CD4-positive, alpha-beta T cell treated with Interleukin-12 subunit alpha and Interleukin-12 subunit beta, for 1 hour (primary cell): ENCODE data around the gene TSPYL4.

Experiments
- DNase-seq: peaks from one replicate; pipeline ENCODE4 v3.0.0-alpha.2; 2020

Gene TSPYL4

DNA sequence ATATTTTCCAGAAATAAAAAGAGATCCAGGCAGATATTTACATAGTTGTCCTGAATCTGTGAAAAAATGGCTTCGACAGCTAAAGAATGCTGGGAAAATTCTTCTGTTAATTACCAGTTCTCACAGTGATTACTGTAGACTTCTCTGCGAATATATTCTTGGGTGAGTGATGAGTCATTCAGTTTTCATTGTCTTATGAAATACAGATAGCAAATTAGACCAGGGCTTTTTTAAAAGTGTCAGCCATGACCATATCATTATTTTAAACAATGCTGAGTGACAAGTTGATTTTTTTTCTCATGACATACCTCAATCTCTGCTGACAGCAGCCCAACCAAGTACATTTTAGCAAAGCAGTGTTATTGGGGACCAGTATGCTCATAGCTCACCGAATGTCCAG lies 32.8 kb downstream of the TSPYL4 start:
- no peak for DNase-seq

DNA sequence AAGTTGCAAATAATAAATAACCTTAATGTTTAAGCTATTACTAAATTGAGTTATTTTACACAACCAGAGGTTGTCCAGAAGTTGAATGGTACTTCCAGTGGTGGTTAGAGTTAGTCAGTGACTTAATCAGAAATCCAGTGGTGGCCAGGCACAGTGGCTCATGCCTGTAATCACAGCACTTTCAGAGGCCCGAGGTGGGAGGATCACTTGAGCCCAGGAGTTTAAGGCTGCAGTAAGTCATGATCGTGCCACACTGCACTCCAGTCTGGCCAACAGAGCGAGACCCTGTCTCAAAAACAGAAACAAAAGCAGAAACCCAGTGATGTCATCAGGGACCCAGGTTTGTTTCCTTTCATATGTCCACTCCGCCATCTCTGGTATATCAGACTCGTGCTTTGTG lies 35.0 kb downstream of the TSPYL4 start:
- DNase-seq: no peak

DNA sequence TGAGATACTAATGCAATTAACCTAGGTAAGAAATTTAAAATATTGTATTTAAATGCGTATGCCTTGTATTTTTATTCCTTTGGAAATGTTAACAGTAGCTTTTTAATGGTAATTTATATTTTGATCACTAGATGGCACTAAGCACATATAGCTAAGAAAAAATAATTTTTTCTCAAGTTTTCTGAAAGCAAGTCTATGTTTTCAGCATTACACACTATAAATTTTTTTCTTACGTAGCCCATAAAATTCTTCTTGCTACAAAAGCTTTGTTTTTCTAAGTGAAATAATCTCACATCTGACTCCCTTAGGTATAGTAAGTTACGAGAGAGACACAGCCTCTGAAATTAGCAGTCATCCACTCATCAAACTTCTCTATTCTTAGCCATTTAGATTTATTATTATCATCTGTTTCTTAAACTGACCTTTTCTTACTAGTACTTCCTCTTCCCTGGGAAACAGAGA lies 35.7 kb downstream of the TSPYL4 start:
- no peak for DNase-seq

DNA sequence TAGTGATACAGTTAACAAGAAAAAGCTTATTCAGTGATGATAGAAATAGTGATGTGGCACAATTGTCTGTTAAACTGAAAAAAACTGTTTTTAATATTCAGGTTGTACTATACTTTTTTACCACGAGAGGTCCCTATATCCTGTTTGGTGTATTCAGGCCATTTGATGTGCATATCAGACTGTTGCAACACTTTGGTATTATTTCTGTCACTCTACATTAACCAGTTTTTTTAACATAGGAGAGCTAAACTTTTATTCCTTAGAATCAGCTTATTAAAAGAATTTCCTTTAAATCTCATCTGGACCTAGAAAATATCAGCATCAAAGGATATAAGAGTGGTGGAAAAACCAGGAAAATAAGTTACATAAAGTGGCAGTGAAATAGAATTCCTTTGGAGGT lies 36.8 kb downstream of the TSPYL4 start:
- peak; percentile 46 for DNase-seq

DNA sequence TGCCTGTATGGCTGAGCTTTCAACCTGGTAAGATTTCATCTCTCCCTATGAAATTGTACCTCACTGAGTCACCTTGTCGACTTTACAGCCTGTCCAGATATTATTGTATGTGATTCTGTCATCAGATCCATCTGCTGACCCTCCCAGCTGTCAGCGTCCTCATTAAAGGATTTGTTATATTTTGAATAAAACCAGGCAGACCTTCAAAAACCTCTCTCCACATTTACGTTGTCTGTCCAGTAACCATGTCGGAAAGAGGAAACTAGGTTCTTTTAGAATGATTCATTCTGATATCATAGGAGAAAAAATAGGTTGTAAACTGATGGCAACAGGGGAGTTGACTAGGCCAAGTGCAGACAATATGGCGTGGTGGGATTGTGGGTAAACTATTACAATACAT lies 38.5 kb downstream of the TSPYL4 start:
- DNase-seq: no peak

DNA sequence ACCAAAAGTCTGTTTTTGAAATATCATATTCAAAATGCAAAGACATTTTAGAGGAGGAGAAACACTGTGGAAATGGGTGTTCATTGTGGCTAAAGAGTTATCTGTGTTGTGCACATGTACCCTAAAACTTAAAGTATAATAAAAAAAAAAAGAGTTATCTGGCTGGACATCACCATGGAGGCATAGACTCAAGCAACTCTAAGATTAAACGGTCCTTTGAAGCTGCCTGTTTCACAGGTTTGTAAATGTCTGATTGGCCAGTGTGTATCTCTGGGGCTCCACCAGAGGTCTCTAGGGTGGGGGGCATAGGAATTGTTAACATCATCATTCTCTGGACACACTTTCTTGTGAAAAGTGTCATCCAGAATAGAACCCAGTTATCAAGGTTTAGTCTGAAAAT lies 39.2 kb downstream of the TSPYL4 start:
- DNase-seq: no peak

DNA sequence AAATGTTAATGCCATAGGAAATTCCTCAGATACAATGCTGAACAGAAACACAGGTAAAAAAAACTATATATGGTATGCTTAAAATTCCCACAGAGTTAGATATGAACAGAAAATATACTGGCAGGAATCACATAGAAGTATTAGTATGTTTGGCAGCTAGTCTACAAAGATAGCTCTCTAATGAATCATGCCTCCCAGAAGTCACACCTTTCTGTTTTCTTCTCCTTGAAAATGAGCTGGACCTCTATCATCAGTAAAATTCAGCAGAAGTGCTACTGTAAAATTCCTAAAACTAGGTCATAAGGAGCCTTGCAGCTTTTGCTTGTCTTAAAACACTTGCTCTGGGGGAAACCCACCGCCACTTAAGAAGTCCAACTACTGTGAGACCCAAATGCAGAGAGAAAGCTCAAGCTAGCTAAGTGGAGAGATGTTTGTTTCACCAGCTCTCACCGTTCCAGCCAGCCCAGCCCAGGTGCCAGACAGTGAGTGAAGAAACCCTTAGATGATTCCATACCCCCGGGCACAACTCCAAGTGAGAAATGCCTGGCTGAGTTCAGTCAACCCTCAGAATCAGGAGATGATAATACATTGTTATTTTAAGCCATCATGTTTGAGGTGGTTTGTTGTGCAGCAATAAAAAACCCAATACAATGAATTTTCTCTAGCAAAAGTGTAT lies 43.0 kb downstream of the TSPYL4 start:
- DNase-seq: no peak

DNA sequence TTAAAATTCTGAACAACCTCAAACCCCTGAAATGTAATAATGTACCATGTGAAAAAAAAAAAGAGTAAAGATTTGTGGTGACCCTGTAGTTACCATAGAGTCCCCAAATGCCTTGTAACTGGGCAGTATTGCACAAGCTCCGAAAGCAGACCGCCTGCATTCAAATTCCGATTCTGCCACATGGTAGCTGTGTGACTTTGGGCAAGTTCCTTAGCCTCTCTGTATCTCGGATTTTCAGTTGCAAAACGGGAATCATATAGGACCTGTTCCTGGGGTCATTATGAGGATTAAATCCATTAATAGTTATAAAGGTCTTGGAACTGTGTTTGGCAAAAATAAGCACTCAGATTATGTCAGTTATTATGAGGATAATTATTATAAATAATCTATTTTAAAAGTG lies 43.6 kb downstream of the TSPYL4 start:
- DNase-seq: no peak

DNA sequence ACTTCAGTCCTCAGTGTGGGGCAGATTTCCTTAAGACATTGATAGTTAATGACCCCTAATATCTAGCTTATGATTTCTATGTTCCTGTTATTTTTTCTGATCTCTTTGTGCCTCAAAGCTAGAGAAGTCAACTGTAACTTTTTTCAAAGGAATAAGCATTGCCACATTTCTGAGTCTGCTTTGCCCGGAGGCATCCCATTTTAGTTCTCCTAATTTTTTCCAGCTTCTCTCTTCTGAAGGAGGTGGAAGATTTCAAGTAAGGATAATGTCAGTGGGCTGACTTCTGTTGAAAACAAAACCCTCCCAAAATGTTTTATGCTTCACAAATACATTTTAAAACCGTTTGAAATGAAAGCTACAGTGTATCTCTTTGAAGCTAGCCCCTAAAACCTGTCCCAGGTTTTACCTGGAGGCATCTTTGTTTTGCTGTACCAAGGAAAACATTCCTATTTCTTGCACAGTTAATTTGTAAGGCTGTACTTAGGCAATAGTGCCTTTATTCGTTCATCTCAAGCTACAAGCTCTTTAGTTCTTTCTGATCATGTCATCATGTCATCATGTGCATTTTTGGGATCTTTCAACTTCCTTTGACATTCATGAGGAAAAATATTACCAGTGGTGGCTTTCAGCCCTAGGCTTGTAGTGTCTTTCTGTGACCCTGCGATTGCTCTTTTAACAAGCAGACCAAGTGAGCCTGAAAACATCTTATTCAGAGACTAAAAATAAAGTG lies 45.7 kb downstream of the TSPYL4 start:
- DNase-seq: no peak

DNA sequence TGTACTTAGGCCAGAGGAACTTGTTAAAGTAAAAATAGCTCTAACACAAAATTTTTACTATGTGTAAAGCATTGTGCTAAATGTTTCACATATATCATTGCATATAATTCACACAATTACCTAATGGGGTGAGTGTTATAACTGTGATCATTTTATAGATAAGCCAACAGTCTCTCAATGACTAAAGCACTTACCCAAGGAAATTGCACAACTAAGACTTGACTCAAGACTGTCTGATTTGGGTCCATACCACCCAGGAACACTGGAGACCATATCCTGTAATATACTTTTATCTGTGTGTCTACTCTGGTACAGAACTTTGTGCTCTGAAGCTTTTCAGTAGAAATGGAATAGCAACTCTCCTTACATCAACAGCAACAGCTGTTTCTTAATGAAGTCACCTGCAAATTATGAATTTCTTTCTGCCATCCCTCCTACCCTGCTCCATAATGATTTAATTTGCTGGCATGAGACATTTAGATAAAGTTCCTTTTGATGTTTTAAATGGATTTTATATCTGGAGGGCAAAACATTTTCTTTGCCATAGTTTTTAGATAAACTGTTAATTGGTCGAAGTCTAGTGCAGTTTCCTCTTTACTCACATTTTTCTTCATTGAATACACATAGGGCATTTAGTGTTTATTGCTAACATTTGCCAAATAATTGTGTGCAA lies 47.5 kb downstream of the TSPYL4 start:
- DNase-seq: no peak

DNA sequence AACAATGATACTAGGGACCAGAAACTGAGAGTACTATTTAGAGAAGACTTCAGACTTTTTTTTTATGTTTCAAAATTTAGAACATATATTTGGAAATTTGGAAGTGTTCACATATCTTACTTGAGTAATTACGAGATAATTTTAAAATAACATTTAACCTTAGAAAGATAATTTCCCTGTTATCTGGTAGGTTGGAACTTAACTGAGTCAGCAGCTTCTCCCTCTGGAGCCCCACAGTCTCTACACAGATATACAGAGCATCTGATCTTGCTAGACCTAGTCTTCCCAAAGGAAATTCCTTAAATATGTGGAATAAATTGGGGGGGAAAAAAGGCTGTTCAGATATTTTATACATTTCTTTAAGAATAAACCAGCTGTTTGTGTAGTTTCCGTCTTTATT lies 48.6 kb downstream of the TSPYL4 start:
- DNase-seq: no peak

DNA sequence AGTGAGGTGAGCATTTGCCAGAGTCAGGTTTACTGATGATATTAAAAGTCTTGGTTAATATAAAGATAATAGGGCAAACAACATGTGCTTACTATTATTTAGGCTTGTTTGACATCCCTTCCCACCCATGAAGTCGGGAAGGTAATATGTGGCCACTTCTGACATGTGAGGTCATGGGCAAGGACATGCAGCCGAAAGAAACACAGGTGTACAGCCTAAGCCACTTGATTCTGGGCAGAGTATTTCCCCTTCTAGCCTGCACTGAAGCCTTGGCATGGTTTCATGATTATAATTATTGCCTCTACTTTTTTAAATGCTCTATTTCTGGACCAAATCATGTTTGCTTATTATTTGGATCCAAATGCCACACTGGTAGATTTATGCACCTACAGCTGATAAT lies 52.3 kb downstream of the TSPYL4 start:
- no peak for DNase-seq

DNA sequence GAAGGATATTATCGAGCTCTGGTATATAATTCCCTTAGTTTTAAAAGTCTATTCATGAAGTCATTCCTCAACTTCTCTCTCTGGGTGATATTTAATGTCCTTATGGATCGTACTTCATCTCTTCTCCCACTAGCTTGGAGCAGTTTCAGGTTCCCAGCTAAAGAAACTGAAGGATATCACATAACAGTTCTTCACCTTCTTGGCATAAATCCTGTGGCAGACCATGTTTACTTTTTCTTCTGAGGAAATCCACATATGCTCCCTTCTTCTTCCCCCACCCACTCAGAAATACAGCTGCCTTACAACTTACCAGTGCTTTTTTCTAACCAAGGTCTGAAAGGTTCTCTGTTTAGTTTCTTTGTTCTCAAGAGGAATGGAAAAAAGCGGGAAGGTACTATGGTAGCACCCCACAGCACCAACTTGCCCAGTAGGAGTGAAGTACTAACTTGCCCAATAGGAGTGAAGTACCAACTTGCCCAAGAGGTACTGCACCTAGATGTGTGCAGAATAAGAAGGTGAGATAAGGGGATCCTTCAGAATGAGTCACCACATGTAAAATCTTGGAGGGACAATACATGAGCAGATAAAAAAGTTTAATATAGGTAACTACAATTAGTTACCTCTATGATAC lies 53.1 kb downstream of the TSPYL4 start:
- DNase-seq: no peak
